ENCODE results near the gene ANO1.

ANO1 gene

DNA sequence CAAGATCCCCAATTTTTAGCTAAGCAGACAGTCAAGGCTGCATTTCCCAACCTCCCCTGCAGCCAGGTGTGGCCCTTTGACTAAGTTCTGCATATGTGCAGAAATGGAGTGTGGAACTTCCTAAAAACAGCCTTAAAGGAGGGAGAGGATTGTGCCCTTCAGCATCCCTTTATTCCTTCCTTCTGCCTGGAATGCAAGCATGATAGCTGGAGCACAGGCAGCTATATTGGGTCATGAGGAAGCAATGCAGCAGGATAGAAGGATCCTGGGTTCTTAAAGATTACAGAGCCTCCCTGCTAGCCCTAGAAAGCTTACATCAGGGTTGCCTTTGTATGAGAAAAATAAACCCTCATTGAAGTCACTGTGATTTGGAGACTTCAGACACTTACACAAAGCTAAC lies 154.9 kb downstream of the ANO1 start:
- no peak overlapping the region for H3K27ac ChIP-seq (ENCODE audit: insufficient read depth, low read length, poor library complexity, severe bottlenecking)
- no peaks in the 10 kb centered on the region for H3K4me1 ChIP-seq (ENCODE audit: control insufficient read depth, insufficient read depth, low read length, poor library complexity, severe bottlenecking)
- no peak for DNase-seq

DNA sequence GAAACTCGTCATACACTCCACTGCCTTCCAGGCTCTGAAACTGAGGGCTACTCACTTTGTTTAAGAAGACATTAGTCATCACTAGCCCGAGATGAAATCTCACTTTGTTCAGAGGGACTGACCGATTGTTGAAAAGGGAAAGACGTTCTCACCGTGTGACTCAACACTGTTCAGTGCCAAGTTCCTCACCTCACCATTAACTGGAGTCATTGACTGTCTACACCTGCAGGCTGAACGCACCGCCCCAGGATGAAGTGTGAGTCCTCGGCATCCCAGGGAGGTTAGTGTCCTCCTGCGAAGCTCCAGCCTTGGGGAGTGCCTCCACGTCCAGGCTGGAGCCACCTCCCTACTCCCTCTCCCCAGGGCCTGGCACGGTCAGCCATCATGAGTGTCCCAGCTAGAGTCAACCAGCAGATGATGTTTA lies 155.4 kb downstream of the ANO1 start:
- Histone ChIP-seq H3K4me1 (ENCODE audit: control insufficient read depth, insufficient read depth, low read length, poor library complexity, severe bottlenecking) (no peaks in the 10 kb centered on the region), H3K27ac (ENCODE audit: insufficient read depth, low read length, poor library complexity, severe bottlenecking) (no peak overlapping the region), H3K36me3 (ENCODE audit: control insufficient read depth, insufficient read depth, low read length) (no peaks in the 10 kb centered on the region), H3K4me3 (ENCODE audit: insufficient read depth, low read depth, low read length, poor library complexity, severe bottlenecking) (no peak overlapping the region), H3K9me3 (ENCODE audit: control insufficient read depth, low read length) (no peaks in the 10 kb centered on the region), H3K27me3 (replicated peaks; ENCODE audit: control insufficient read depth, insufficient read depth, low read length, poor library complexity, severe bottlenecking) (no peaks in the 10 kb centered on the region)
- no peak for DNase-seq

More for the DNA sequence above, 154.9 kb downstream of the ANO1 start:
- no peaks in the 10 kb centered on the region for H3K36me3 ChIP-seq (ENCODE audit: control insufficient read depth, insufficient read depth, low read length)
- H3K4me3 ChIP-seq (ENCODE audit: insufficient read depth, low read depth, low read length, poor library complexity, severe bottlenecking), result no peak overlapping the region
- H3K27me3 ChIP-seq (replicated peaks; ENCODE audit: control insufficient read depth, insufficient read depth, low read length, poor library complexity, severe bottlenecking), result no peaks in the 10 kb centered on the region
- no peaks in the 10 kb centered on the region for H3K9me3 ChIP-seq (ENCODE audit: control insufficient read depth, low read length)

DNA sequence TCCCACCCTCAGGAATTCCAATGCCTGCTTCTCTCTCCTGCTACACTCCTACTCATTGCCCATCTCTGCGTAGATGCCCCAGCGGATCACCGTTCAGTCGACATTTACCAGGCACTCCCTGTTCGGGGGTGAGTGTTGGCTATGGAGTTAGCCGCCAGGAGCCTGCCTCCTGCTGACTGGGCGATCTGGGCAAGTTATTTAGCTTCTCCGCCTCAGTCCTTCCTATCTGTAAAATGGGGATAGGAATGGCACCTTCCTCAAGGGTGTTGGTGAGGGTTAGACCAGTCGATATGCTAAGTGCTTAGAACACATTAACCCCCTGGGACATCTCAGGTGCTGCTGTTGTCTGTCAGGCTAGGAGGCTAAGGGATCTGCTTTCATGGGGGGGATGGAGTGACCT lies 155.8 kb downstream of the ANO1 start:
- no peaks in the 10 kb centered on the region for H3K4me1 ChIP-seq (ENCODE audit: control insufficient read depth, insufficient read depth, low read length, poor library complexity, severe bottlenecking)
- no peaks in the 10 kb centered on the region for H3K9me3 ChIP-seq (ENCODE audit: control insufficient read depth, low read length)
- DNase-seq, result no peak
- no peaks in the 10 kb centered on the region for H3K27me3 ChIP-seq (replicated peaks; ENCODE audit: control insufficient read depth, insufficient read depth, low read length, poor library complexity, severe bottlenecking)
- H3K4me3 ChIP-seq (ENCODE audit: insufficient read depth, low read depth, low read length, poor library complexity, severe bottlenecking), result no peak overlapping the region
- H3K36me3 ChIP-seq (ENCODE audit: control insufficient read depth, insufficient read depth, low read length), result no peaks in the 10 kb centered on the region
- H3K27ac ChIP-seq (ENCODE audit: insufficient read depth, low read length, poor library complexity, severe bottlenecking), result no peak overlapping the region
